ENCODE measurements around the gene MTMR10.

- TF ChIP-seq CTCF (IDR thresholded peaks at IDR 0.05) (no peak), POLR2A (IDR thresholded peaks at IDR 0.05) (no peak)
These were observed 12.0 kb downstream of the MTMR10 start for GRCh38 chr15:30979457-30979856.
